Ecto neural progenitor cell (in vitro differentiated cells): ENCODE data around the gene ZNF232.
"Not testable (repeated sequence)": the region's sequence is repeated elsewhere in the genome, so short reads cannot be mapped to it uniquely, and the experiment has no call there.

Experiments
- DNase-seq: peaks from one replicate; pipeline ENCODE4 v3.0.0-alpha.2; 2018; ENCODE audit warnings: low spot score

Gene ZNF232

GRCh38 chr17:5129770-5130169, 18.1 kb upstream of the ZNF232 start:
- DNase-seq = not testable (repeated sequence)

- no peak for DNase-seq
Measured at GRCh38 chr17:5128905-5129535, 17.3 kb upstream of the ZNF232 start.

GRCh38 chr17:5128387-5128786, 16.7 kb upstream of the ZNF232 start:
- not testable (repeated sequence) for DNase-seq

- DNase-seq = peak; percentile 26
Measured at GRCh38 chr17:5127910-5128309, 16.2 kb upstream of the ZNF232 start.

GRCh38 chr17:5126719-5127488, 15.2 kb upstream of the ZNF232 start:
- peak; percentile 25 for DNase-seq

- peak; percentile 25 for DNase-seq
Measured at GRCh38 chr17:5124896-5125295, 13.2 kb upstream of the ZNF232 start.

GRCh38 chr17:5124125-5124760, 12.6 kb upstream of the ZNF232 start:
- not testable (repeated sequence) for DNase-seq

- peak; percentile 55 for DNase-seq
Measured at GRCh38 chr17:5123343-5124124, 11.9 kb upstream of the ZNF232 start.

- DNase-seq = peak; percentile 74
Measured at GRCh38 chr17:5122586-5123342, 11.1 kb upstream of the ZNF232 start.

GRCh38 chr17:5122056-5122455, 10.4 kb upstream of the ZNF232 start:
- DNase-seq = not testable (repeated sequence)

GRCh38 chr17:5121186-5121841, 9.6 kb upstream of the ZNF232 start:
- DNase-seq = peak; percentile 46

- peak; percentile 36 for DNase-seq
Measured at GRCh38 chr17:5120436-5121185, 8.9 kb upstream of the ZNF232 start.

- DNase-seq = no peak
Measured at GRCh38 chr17:5120036-5120435, 8.4 kb upstream of the ZNF232 start.

- no peak for DNase-seq
Measured at GRCh38 chr17:5118219-5118618, 6.5 kb upstream of the ZNF232 start.

GRCh38 chr17:5115673-5116651, 4.3 kb upstream of the ZNF232 start, which contains the start of gene USP6:
Gene USP6 (plus strand): TSS chr17:5116032. CDS start chr17:5130368, 14,336 bp downstream.
- no peak for DNase-seq

GRCh38 chr17:5110816-5111215, 862 bp downstream of the ZNF232 start:
- DNase-seq = no peak

GRCh38 chr17:5100832-5101231, 10.8 kb downstream of the ZNF232 start:
- no peak for DNase-seq

- DNase-seq = no peak
Measured at GRCh38 chr17:5099271-5099670, 12.4 kb downstream of the ZNF232 start.
